AG09309 (cell line): ENCODE measurements around the gene OR2H1.

Experiments
- DNase-seq: peaks from one replicate; pipeline ENCODE4 v3.0.0-alpha.2; 2010; ENCODE audit warnings: low read depth
- H3K4me3 ChIP-seq: 2 replicates; pipeline ENCODE4 v1.5.1; 2011; ENCODE audit warnings: mild to moderate bottlenecking, low read depth, low read length, moderate library complexity; ENCODE audit not compliant: control insufficient read depth
- TF ChIP-seq, protein P1 (sequence below): IDR thresholded peaks from 2 replicates; pipeline ENCODE4 v1.5.1; 2011; ENCODE audit warnings: mild to moderate bottlenecking, low read depth, low read length, inconsistent platforms; ENCODE audit not compliant: insufficient read depth, control insufficient read depth; ENCODE audit errors: missing control alignments

OR2H1 gene

DNA sequence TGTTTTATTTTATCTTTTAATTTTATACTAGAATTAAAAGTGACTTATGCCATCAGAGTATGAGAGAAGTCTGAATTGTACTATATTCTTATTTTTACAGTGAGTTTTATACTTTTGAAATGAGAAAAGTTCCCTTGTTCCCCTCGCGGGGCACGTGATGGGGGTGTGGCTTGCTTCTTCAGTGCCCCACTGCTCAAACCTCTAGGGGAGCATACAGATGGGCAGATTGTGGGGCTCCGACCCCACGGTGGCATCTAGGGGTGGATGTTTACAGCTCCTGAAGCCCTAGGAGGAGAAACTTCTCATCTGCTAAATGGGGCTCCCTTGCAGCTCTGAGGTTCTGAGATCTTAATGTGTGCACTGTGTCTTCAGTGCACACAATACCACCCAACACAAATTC is 42.7 kb downstream of the OR2H1 start:
- DNase-seq: no peak
- TF ChIP-seq, protein P1, sequence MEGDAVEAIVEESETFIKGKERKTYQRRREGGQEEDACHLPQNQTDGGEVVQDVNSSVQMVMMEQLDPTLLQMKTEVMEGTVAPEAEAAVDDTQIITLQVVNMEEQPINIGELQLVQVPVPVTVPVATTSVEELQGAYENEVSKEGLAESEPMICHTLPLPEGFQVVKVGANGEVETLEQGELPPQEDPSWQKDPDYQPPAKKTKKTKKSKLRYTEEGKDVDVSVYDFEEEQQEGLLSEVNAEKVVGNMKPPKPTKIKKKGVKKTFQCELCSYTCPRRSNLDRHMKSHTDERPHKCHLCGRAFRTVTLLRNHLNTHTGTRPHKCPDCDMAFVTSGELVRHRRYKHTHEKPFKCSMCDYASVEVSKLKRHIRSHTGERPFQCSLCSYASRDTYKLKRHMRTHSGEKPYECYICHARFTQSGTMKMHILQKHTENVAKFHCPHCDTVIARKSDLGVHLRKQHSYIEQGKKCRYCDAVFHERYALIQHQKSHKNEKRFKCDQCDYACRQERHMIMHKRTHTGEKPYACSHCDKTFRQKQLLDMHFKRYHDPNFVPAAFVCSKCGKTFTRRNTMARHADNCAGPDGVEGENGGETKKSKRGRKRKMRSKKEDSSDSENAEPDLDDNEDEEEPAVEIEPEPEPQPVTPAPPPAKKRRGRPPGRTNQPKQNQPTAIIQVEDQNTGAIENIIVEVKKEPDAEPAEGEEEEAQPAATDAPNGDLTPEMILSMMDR: no peak

GRCh38 chr6:29500594-29500993 is 43.6 kb downstream of the OR2H1 start:
- TF ChIP-seq, protein P1: no peak
- DNase-seq: no peak
- H3K4me3 ChIP-seq: no peak overlapping the region

More for the DNA sequence above, 42.7 kb downstream of the OR2H1 start:
- no peak overlapping the region for H3K4me3 ChIP-seq

GRCh38 chr6:29501106-29501505 is 44.2 kb downstream of the OR2H1 start:
- no peak overlapping the region for H3K4me3 ChIP-seq
- no peak for DNase-seq
- TF ChIP-seq, protein P1: no peak

GRCh38 chr6:29502181-29502580 is 45.2 kb downstream of the OR2H1 start:
- TF ChIP-seq, protein P1: no peak
- DNase-seq: no peak
- H3K4me3 ChIP-seq: no peak overlapping the region

DNA sequence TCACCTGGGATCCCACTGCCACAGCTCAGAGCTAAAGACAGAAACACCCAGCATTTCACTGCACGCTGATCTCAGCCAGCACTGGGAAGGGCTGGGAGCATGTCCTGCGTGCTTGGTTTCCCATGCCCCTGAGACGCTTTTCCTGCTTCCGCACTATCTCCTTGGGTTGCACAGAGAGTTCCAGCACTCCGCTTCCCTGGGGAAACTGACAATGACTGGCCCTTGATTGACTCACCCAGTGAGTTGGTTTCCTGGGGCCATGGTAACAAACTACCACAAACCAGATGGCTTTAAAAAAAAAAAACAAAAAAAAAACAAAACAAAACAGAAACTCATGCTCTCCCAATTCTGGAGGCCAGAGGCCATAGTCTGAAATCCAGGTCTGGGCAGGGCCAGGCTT is 45.6 kb downstream of the OR2H1 start:
- TF ChIP-seq, protein P1: no peak
- no peak for DNase-seq

GRCh38 chr6:29504961-29505360 is 48.0 kb downstream of the OR2H1 start:
- DNase-seq: no peak
- no peak overlapping the region for H3K4me3 ChIP-seq
- TF ChIP-seq, protein P1: no peak

More for the DNA sequence above, 45.6 kb downstream of the OR2H1 start:
- no peak overlapping the region for H3K4me3 ChIP-seq

- TF ChIP-seq, protein P1: no peak
- no peak for DNase-seq
- no peak overlapping the region for H3K4me3 ChIP-seq
Measured at GRCh38 chr6:29505808-29506207, 48.9 kb downstream of the OR2H1 start.
